Keratinocyte (primary cell): Measurements from ENCODE around the gene RTN4R. TPM values are rescaled to one million over a fixed set of nuclear protein-coding genes. Genes with fewer than 3 reads are reported as not detected.

Source experiments
- DNase-seq: peaks from one replicate; pipeline ENCODE4 v3.0.0-alpha.2; 2011; ENCODE audit warnings: low read depth, missing footprints, low spot score
- FAIRE-seq: peaks from 2 replicates; lab custom pipeline; 2011; peaks lifted over from hg19 to GRCh38; lab: Jason Lieb, UNC
- H2AFZ ChIP-seq: 2 replicates; pipeline ENCODE4 v1.6.0; 2012; ENCODE audit warnings: low read length, control low read depth, inconsistent platforms; ENCODE audit not compliant: control insufficient read depth
- H3K27ac ChIP-seq: 2 replicates; pipeline ENCODE4 v1.5.1; 2011; ENCODE audit warnings: low read length; ENCODE audit not compliant: control insufficient read depth, insufficient read depth
- H3K27me3 ChIP-seq: 3 replicates; pipeline ENCODE4 v1.6.0; 2011; ENCODE audit warnings: low read length; ENCODE audit not compliant: control insufficient read depth, insufficient read depth; ENCODE audit errors: extremely low read depth
- H3K36me3 ChIP-seq, 2 experiments: 2 replicates in 1 of 2; 3 replicates in 1 of 2; pipeline ENCODE4 v1.5.1; 2011; ENCODE audit warnings: low read length in 2 of 2, mild to moderate bottlenecking in 1 of 2; ENCODE audit not compliant: control insufficient read depth in 2 of 2, insufficient read depth in 2 of 2; ENCODE audit errors: extremely low read depth in 1 of 2
- H3K4me1 ChIP-seq: 3 replicates; pipeline ENCODE4 v1.5.1; 2011; ENCODE audit warnings: low read length; ENCODE audit not compliant: control insufficient read depth, insufficient read depth; ENCODE audit errors: extremely low read depth
- H3K4me2 ChIP-seq: 3 replicates; pipeline ENCODE4 v1.6.0; 2011; ENCODE audit warnings: low read depth, low read length; ENCODE audit not compliant: control insufficient read depth, insufficient read depth; ENCODE audit errors: extremely low read depth
- H3K4me3 ChIP-seq, 3 experiments: fragments of 200-600 bp in 1 of 3; sonication (generic) in 1 of 3; 2 replicates in 2 of 3; 3 replicates in 1 of 3; pipeline ENCODE4 v1.5.1; 2011 to 2016; ENCODE audit warnings: low read length in 3 of 3, mild to moderate bottlenecking in 3 of 3, control low read depth in 2 of 3, inconsistent platforms in 1 of 3, low read depth in 1 of 3, mixed read lengths in 1 of 3, mixed run types in 1 of 3, moderate library complexity in 1 of 3; ENCODE audit not compliant: control insufficient read depth in 2 of 3, insufficient read depth in 2 of 3; ENCODE audit errors: extremely low read depth in 1 of 3
- H3K79me2 ChIP-seq: 2 replicates; pipeline ENCODE4 v1.6.0; 2012; ENCODE audit warnings: low read length; ENCODE audit not compliant: control insufficient read depth, insufficient read depth
- H3K9ac ChIP-seq: 3 replicates; pipeline ENCODE4 v1.6.0; 2011; ENCODE audit warnings: low read length; ENCODE audit not compliant: control insufficient read depth, insufficient read depth; ENCODE audit errors: extremely low read depth
- H3K9me1 ChIP-seq: 3 replicates; pipeline ENCODE4 v1.6.0; 2011; ENCODE audit warnings: low read length; ENCODE audit not compliant: control insufficient read depth, insufficient read depth; ENCODE audit errors: extremely low read depth
- H3K9me3 ChIP-seq: 2 replicates; pipeline ENCODE4 v1.5.1; 2012; ENCODE audit warnings: low read depth, low read length; ENCODE audit not compliant: control insufficient read depth
- H4K20me1 ChIP-seq: 3 replicates; pipeline ENCODE4 v1.6.0; 2011; ENCODE audit warnings: low read length; ENCODE audit not compliant: control insufficient read depth, insufficient read depth; ENCODE audit errors: extremely low read depth
- CTCF ChIP-seq, 3 experiments: IDR thresholded peaks in 1 of 3; conservative IDR thresholded peaks in 1 of 3; optimal IDR thresholded peaks in 1 of 3; 2 replicates in 2 of 3; 3 replicates in 1 of 3; pipeline versions ENCODE3 to v1.5.1; 2011; ENCODE audit warnings: low read length in 3 of 3, mild to moderate bottlenecking in 3 of 3, moderate library complexity in 2 of 3, control low read depth in 1 of 3, inconsistent platforms in 1 of 3; ENCODE audit not compliant: insufficient read depth in 2 of 3; ENCODE audit errors: extremely low read depth in 1 of 3
- EZH2 ChIP-seq: IDR thresholded peaks from one replicate; pipeline ENCODE4 v1.6.1; 2012; ENCODE audit warnings: inconsistent platforms, mild to moderate bottlenecking, low read length, moderate library complexity
- dilution Hi-C: fragments of 300-500 bp; cut with MboI; formaldehyde crosslinking; loops from one replicate; pipeline ENCODE4 v1.7.0; 2020; ENCODE audit warnings: low sequenced_read_pairs; ENCODE audit not compliant: extremely low pct_ligation_motif_present
- polyA plus RNA-seq, 5 experiments: library from polyadenylated mRNA; depleted of rRNA in 3 of 5; stranded (reverse) in 3 of 5; stranded (forward) in 1 of 5; unstranded in 1 of 5; fragments of >200 nt; gene quantifications; 1 replicate in 1 of 5; 2 replicates in 3 of 5; 3 replicates in 1 of 5; pipeline versions ENCODE4 v1.2.1 to v1.2.3, GENCODE V29; 2011 to 2012; ENCODE audit warnings: missing spikeins in 2 of 5, low read depth in 1 of 5, low replicate concordance in 1 of 5

The RTN4R gene
- polyA plus RNA-seq, 1 donor (not counting 4 experiments of a cell fraction or from before 2014, with no cell fraction given), result 2.5 TPM

DNA sequence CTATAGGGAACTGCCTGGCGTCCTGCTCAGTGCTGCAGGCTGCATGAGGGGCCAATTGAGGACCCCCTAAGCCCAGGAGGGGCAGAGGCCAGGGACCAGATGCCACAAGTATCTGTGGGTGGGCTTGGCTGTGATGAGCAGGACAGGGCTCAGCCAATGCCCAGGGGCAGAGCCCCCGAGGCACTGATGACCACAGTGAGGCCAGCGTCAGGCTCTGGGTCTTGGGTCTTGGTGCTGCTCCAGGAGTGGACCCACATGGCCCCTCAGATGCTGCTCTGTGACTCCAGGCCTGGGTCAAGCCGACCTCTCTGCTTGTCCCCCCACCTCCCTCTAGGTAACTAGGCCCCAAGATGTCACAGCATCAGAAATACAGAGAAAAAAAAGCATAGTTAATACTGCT, 50.6 kb downstream of the RTN4R start:
- no peaks in the 10 kb centered on the region for H3K36me3 ChIP-seq
- no peak overlapping the region for H3K4me3 ChIP-seq
- no peaks in the 10 kb centered on the region for H3K79me2 ChIP-seq
- H3K4me2 ChIP-seq, result no peak overlapping the region
- no peaks in the 10 kb centered on the region for H4K20me1 ChIP-seq
- dilution Hi-C loops, result no loop called here
- H3K9ac ChIP-seq, result no peak overlapping the region
- no peaks in the 10 kb centered on the region for H3K4me1 ChIP-seq
- no peaks in the 10 kb centered on the region for H3K9me1 ChIP-seq
- H2AFZ ChIP-seq, result no peak overlapping the region
- H3K27ac ChIP-seq, result no peak overlapping the region
- FAIRE-seq (no peak), DNase-seq (no peak)
- no peaks in the 10 kb centered on the region for H3K9me3 ChIP-seq
- H3K27me3 ChIP-seq, result peaks cover 13% of the 10 kb centered on the region
- TF ChIP-seq EZH2 (no peak), CTCF (optimal IDR thresholded peaks at IDR 0.05 in 1 of 3, IDR thresholded peaks at IDR 0.05 in 1 of 3, conservative IDR thresholded peaks at IDR 0.05 in 1 of 3; ENCODE audit: extremely low read depth in 1 of 3, insufficient read depth in 2 of 3, low read length in 3 of 3) (no peak)

- Histone ChIP-seq H3K27ac (no peak overlapping the region), H3K27me3 (peaks cover 13% of the 10 kb centered on the region), H3K9ac (no peak overlapping the region), H3K36me3 (no peaks in the 10 kb centered on the region), H3K4me2 (no peak overlapping the region), H3K79me2 (no peaks in the 10 kb centered on the region), H3K4me3 (no peak overlapping the region), H3K9me3 (no peaks in the 10 kb centered on the region), H2AFZ (no peak overlapping the region), H4K20me1 (no peaks in the 10 kb centered on the region), H3K4me1 (no peaks in the 10 kb centered on the region), H3K9me1 (no peaks in the 10 kb centered on the region)
- FAIRE-seq (no peak), DNase-seq (no peak)
- dilution Hi-C loops, result no loop called here
- TF ChIP-seq EZH2 (no peak), CTCF (optimal IDR thresholded peaks at IDR 0.05 in 1 of 3, IDR thresholded peaks at IDR 0.05 in 1 of 3, conservative IDR thresholded peaks at IDR 0.05 in 1 of 3; ENCODE audit: extremely low read depth in 1 of 3, insufficient read depth in 2 of 3, low read length in 3 of 3) (no peak)
These were observed 51.1 kb downstream of the RTN4R start for GRCh38 chr22:20216863-20217499.
